Fibroblast of lung (primary cell): ENCODE results near the gene TTC38.

Experiments used
- CTCF ChIP-seq, 2 donors: IDR thresholded peaks in 1 of 2; conservative IDR thresholded peaks in 1 of 2; 1 replicate in 1 of 2; 2 replicates in 1 of 2; pipeline ENCODE4 v1.5.1; 2011 to 2012; ENCODE audit warnings: low read length in 2 of 2, control low read depth in 1 of 2, inconsistent platforms in 1 of 2, low read depth in 1 of 2, mild to moderate bottlenecking in 1 of 2
- EZH2 ChIP-seq: IDR thresholded peaks from 2 replicates; pipeline ENCODE4 v1.5.1; 2012; ENCODE audit warnings: low read length, control low read depth, mild to moderate bottlenecking; ENCODE audit errors: missing control alignments

- no peak for TF ChIP-seq CTCF (conservative IDR thresholded peaks at IDR 0.05 in 1 of 2, IDR thresholded peaks at IDR 0.05 in 1 of 2; ENCODE audit: low read depth in 1 of 2, low read length in 2 of 2)
- TF ChIP-seq EZH2, result no peak
These were observed 21.0 kb downstream of the TTC38 start for GRCh38 chr22:46288846-46289243.
